Spinal cord (tissue), 10 donors: Measurements from ENCODE around the gene SLC8B1. TPM values are rescaled to one million over a fixed set of nuclear protein-coding genes. Genes with fewer than 3 reads are reported as not detected.
"Not testable (repeated sequence)": the region's sequence is repeated elsewhere in the genome, so short reads cannot be mapped to it uniquely, and the experiment has no call there.

Experiments used
- DNase-seq, 6 donors: peaks; one replicate each; pipeline versions ENCODE4 v3.0.0 to v3.0.0-alpha.2; 2013 to 2015; ENCODE audit warnings: low spot score in 6 of 6, low read depth in 4 of 6
- H3K27ac ChIP-seq: one replicate; pipeline ENCODE4 v1.5.1; 2013; ENCODE audit warnings: low read depth, low read length, control low read depth
- H3K27me3 ChIP-seq: one replicate; pipeline ENCODE4 v1.6.1; 2013; ENCODE audit warnings: low read length; ENCODE audit not compliant: control insufficient read depth, insufficient read depth
- H3K36me3 ChIP-seq: one replicate; pipeline ENCODE4 v1.6.1; 2013; ENCODE audit warnings: low read length; ENCODE audit not compliant: control insufficient read depth, insufficient read depth
- H3K4me1 ChIP-seq: one replicate; pipeline ENCODE4 v1.6.1; 2013; ENCODE audit warnings: low read length; ENCODE audit not compliant: control insufficient read depth, insufficient read depth
- H3K4me3 ChIP-seq: one replicate; pipeline ENCODE4 v1.5.1; 2013; ENCODE audit warnings: low read depth, low read length, control low read depth
- H3K9me3 ChIP-seq: one replicate; pipeline ENCODE4 v1.6.1; 2013; ENCODE audit warnings: low read length; ENCODE audit not compliant: control insufficient read depth, insufficient read depth
- WGBS: methylation state at CpG from one replicate; pipeline ENCODE4 v1.1.5; 2013; ENCODE audit warnings: missing lambda C conversion rate; ENCODE audit not compliant: insufficient coverage; 5-methylcytosine and 5-hydroxymethylcytosine counted together
- polyA plus RNA-seq, 2 donors: library from polyadenylated mRNA; unstranded; fragments of 120-200 nt; gene quantifications; one replicate each; pipeline ENCODE4 v1.2.1, GENCODE V29; 2013; ENCODE audit not compliant: insufficient read length in 2 of 2
- total RNA-seq, 2 donors: library from RNA; depleted of rRNA in 1 of 2; stranded (reverse); fragments of 120-200 nt in 1 of 2; fragments of >200 nt in 1 of 2; gene quantifications; one replicate each; pipeline versions ENCODE4 v1.2.3 to v1.2.4, GENCODE V29; 2013 to 2014
- donor health status: healthy.

The SLC8B1 gene
- total and polyA plus RNA-seq, 4 donors: 8.2 to 21.1 (median 11.6) TPM

DNA sequence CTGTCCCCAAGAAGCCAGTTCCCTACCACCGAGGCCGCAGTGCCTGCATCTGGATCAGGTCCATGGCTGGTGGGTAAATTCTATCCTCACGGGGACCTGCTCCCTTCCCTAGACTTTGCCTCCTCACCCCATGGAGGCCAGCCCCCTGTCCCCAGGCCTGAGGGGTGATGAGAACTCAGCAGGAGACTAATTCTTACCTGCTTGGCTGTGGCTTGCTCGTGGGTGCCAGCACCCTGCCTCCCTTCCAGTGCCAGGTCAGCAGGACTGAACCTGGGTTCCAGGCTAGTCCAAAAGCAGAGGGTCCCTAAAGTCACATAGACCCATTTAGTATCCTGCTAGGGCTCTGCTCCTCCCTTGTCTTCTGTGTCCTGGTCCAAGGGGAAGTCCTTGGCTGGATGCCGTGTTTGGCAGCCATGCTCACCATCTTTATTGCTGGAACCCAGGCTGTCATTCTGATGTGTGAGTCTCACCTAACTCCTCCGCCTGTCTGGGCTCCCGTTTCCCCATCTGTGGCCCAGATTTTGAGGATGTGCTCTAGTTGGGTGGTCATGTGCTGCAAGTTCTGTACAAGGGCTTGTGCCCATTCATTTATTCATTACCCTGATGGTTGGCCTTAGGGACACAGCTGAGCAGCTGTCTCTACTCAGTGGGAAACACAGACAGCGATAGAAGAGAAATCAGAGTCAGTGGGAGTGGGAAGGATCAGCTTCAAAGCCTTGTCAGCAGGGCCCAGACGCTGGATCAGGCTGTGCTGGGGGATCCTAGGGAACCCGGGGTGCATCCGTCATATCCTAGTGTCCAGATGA lies 24.4 kb upstream of the SLC8B1 start:
- Histone ChIP-seq H3K4me3 (peak overlapping the region; percentile 79), H3K27ac (peak overlapping the region; percentile 82), H3K27me3 (no peaks in the 10 kb centered on the region), H3K4me1 (peaks cover 27% of the 10 kb centered on the region), H3K36me3 (peaks cover 11% of the 10 kb centered on the region), H3K9me3 (no peaks in the 10 kb centered on the region)
- 22% methylated on average over 9 of the region's 11 CpGs for WGBS
- peak in 4 of 6 donors; percentile 46 to 95 (median 64) for DNase-seq

DNA sequence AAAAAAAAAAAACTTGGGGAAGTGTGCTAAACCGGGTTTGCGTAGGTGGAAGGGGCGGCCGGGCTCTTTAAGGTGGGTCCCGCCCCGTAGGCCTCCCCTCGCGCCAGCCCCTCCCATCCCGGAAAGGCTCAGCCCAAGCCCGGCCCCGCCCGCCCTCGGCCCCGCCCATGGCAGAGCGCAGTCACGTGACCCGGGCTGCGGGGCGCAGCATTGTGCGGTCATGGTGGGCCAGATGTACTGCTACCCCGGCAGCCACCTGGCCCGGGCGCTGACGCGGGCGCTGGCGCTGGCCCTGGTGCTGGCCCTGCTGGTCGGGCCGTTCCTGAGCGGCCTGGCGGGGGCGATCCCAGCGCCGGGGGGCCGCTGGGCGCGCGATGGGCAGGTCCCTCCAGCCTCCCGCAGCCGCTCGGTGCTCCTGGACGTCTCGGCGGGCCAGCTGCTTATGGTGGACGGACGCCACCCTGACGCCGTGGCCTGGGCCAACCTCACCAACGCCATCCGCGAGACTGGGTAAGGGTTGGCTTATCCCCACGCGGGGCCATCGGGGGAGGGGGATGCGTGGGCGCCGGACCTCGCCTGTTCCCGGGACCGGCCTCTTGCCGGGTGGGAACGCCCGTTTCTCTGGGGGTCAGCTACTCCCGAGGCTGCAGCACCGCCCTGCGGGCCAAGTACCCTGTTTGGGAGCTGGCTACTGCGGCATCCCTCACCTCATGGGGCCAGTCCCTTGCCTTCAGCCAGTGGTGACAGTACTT lies 23.6 kb upstream of the SLC8B1 start, which contains the start of gene PLBD2:
PLBD2 (plus strand) TSS at position 207 of the 752 bp plus-strand sequence; CDS start at position 221, 14 bp downstream.
- peaks cover 25% of the 10 kb centered on the region for H3K4me1 ChIP-seq
- H3K4me3 ChIP-seq: peak within 1 kb of the TSS; percentile 79
- DNase-seq: peak; percentile 62 to 98 (median 91)
- H3K36me3 ChIP-seq: peaks cover 4% of the 10 kb centered on the region
- no peaks in the 10 kb centered on the region for H3K9me3 ChIP-seq
- peak within 1 kb of the TSS; percentile 82 for H3K27ac ChIP-seq
- WGBS: 0% methylated on average over 67 of the region's 67 CpGs
- no peaks in the 10 kb centered on the region for H3K27me3 ChIP-seq

DNA sequence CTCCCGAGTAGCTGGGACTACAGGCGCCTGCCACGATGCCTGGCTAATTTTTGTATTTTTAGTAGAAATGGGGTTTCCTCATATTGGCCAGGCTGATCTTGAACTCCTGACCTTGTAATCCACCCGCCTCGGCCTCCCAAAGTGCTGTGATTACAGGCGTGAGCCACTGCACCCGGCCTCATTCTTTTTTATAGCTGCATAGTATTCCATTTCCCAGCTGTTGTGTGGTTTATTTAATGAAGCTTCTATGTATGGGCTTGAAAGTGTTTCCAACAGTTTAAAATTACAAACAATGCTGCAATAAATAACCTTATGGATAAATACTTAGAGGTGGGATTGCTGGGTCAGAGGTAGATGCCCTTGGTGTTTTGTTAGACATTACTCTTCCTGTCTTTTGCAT lies 19.3 kb upstream of the SLC8B1 start:
- 92% methylated on average over 2 of the region's 7 CpGs for WGBS
- peaks cover 13% of the 10 kb centered on the region for H3K4me1 ChIP-seq
- H3K9me3 ChIP-seq, H3K27ac ChIP-seq, H3K36me3 ChIP-seq, H3K4me3 ChIP-seq, DNase-seq, H3K27me3 ChIP-seq: not testable (repeated sequence)

DNA sequence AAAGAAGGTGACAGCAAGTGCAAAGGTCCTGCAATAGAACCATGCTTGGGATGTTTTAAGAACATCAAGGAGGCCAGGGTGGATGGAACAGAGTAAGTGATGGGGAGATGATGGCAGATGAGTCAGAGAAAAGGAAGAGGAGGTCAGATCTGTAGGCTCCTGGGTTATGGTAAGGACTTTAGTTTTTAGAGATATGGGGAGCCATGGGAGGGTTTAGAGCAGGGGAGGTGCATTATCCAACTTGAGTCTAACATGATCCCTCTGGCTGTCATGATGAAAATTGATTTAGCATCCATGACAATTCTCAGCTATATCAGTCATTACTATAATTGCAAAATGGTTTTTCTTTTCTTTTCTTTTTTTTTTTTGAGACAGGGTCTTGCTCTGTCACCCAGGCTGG lies 16.2 kb upstream of the SLC8B1 start:
- Histone ChIP-seq H3K36me3 (no peaks in the 10 kb centered on the region), H3K9me3 (no peaks in the 10 kb centered on the region), H3K27me3 (no peaks in the 10 kb centered on the region), H3K4me3 (no peak overlapping the region), H3K4me1 (peaks cover 7% of the 10 kb centered on the region), H3K27ac (no peak overlapping the region)
- no peak for DNase-seq

DNA sequence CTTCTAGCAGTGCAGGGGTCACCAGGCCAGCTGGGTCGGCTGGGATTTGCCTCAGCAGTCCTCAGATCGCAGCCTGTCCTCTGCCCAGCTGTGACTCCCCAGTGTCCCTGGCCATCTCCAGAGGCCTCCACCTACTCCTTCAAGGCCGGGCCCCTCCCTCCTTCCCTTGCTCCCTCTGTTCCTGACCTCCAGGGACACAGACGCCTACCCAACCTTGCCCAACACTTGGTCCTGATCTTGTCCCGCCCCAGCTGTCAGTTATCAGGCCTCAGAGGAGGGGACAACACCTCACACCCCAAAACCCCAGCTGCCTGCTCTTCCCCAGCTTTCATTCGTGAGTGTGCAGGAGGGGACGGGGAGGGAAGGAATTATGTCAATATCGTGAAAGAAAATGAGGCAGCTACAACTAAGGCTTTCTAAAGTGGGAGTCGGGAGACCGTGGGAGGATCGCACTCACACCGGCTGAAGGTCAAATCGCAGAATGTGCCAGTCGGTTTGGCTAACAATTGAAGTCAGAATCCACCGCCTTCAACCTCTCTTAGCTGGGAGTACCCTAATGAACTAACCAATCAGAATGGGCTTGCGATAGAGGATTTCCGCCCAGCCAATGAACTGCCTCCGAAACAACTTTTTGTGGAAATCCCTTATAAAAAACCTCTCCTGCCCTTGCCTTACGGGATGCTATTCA lies 14.1 kb upstream of the SLC8B1 start:
- H3K4me1 ChIP-seq: peaks cover 7% of the 10 kb centered on the region
- DNase-seq: peak in 1 of 6 donors; percentile 59
- H3K27me3 ChIP-seq: no peaks in the 10 kb centered on the region
- WGBS: 40% methylated on average over 15 of the region's 19 CpGs
- no peak overlapping the region for H3K27ac ChIP-seq
- H3K36me3 ChIP-seq: no peaks in the 10 kb centered on the region
- H3K9me3 ChIP-seq: no peaks in the 10 kb centered on the region
- no peak overlapping the region for H3K4me3 ChIP-seq

DNA sequence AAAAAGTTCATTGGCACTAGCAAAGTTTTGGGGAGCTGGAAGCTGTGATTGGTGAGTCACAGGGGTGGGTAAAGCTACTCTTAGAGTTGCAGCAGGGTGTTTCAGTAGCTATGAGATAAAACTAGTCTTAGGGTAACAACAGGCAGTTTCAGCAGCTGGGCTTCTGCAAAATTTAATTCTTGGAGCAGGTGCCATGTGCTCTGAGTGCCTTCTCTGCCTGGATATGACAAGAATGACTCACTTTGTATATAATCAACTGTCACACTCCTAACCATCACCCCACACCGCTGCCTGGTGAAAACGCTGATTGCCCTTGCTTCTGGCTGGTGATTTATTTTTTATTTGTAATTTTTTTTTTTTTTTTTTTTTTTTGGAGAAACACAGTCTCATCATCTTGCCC lies 13.0 kb upstream of the SLC8B1 start:
- H3K4me3 ChIP-seq: no peak overlapping the region
- H3K9me3 ChIP-seq: no peaks in the 10 kb centered on the region
- H3K27me3 ChIP-seq: no peaks in the 10 kb centered on the region
- peaks cover 7% of the 10 kb centered on the region for H3K4me1 ChIP-seq
- no peak for DNase-seq
- H3K27ac ChIP-seq: no peak overlapping the region
- no peaks in the 10 kb centered on the region for H3K36me3 ChIP-seq
- WGBS: no CpG with 5 or more reads among the region's 2 CpGs

DNA sequence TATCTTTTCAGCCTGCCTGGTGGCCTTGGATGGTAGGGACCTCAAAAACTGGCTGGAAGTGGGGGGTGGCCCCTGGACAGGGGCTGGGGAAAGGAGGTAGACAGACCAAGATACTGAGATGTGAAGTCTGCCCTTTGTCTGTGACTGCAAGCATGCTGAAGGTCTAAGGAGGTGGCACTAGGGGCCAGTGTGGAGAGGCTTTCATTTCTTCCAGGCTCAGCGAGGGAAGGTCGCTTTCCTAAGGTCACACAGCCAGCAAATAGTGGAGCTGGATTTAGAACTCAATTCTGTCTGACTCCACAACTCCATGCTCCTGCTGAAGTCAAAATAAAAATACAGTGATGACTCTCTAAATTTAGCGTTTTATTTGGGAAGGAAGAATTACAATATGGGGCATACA lies 12.2 kb upstream of the SLC8B1 start:
- H3K36me3 ChIP-seq: no peaks in the 10 kb centered on the region
- peaks cover 7% of the 10 kb centered on the region for H3K4me1 ChIP-seq
- 100% methylated on average over 1 of the region's 3 CpGs for WGBS
- no peaks in the 10 kb centered on the region for H3K9me3 ChIP-seq
- no peak overlapping the region for H3K4me3 ChIP-seq
- DNase-seq: no peak
- no peak overlapping the region for H3K27ac ChIP-seq
- no peaks in the 10 kb centered on the region for H3K27me3 ChIP-seq

DNA sequence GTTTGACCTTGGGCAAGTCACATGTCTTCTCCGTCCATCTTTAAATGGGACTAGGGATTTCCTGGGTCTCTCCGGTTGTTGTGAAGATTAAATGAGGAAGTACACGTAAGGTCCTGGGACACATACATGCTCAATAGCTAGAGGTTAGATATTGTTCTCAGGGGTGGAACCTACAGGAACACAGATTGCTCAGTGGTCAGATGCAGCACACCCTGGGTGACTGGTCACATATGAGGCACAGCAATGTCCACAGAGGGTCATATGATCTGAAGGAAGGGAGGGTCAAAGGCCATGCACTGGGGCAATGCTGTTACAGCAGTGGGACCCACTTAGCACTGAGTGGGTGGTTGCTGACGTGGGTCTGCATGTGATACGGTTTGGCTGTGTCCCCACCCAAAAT lies 11.4 kb upstream of the SLC8B1 start:
- no peaks in the 10 kb centered on the region for H3K36me3 ChIP-seq
- H3K4me3 ChIP-seq: no peak overlapping the region
- peaks cover 7% of the 10 kb centered on the region for H3K4me1 ChIP-seq
- no peaks in the 10 kb centered on the region for H3K9me3 ChIP-seq
- 100% methylated on average over 4 of the region's 5 CpGs for WGBS
- no peaks in the 10 kb centered on the region for H3K27me3 ChIP-seq
- no peak overlapping the region for H3K27ac ChIP-seq
- DNase-seq: no peak

DNA sequence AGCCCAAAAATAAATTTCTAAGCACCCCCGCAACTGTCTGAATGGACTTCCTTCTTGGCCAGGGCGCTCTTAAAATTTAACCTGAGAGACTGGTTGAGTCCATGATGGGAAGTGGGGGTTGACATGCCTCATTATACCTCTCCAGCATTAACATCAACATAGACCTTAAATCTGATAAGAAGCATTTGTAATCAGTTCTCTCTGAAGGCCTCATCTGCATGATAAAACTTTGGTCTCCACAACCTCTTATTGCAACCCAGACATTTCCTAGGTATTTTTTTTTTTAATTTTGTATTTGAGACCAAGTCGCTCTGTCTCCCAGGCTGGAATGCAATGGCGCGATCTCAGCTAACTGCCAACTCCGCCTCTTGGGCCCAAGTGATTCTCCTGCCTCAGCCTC lies 10.4 kb upstream of the SLC8B1 start:
- DNase-seq: no peak
- no peaks in the 10 kb centered on the region for H3K9me3 ChIP-seq
- H3K36me3 ChIP-seq: no peaks in the 10 kb centered on the region
- WGBS: no CpG with 5 or more reads among the region's 6 CpGs
- no peak overlapping the region for H3K4me3 ChIP-seq
- no peaks in the 10 kb centered on the region for H3K27me3 ChIP-seq
- no peak overlapping the region for H3K27ac ChIP-seq
- H3K4me1 ChIP-seq: peaks cover 7% of the 10 kb centered on the region
